Parathyroid adenoma (tissue), 2 donors: ENCODE data around the gene TMEM106B.
"Not testable (repeated sequence)": the region's sequence is repeated elsewhere in the genome, so short reads cannot be mapped to it uniquely, and the experiment has no call there.

ENCODE experiments used
- H2AFZ ChIP-seq: fragments of 300-600 bp; sonication (generic); one replicate; pipeline ENCODE4 v1.7.0; 2017; ENCODE audit warnings: antibody characterized with exemption, mild to moderate bottlenecking
- H3K27ac ChIP-seq: fragments of 300-600 bp; sonication (generic); one replicate; pipeline ENCODE4 v1.7.0; 2017
- H3K27me3 ChIP-seq: fragments of 300-600 bp; sonication (generic); one replicate; pipeline ENCODE4 v1.7.0; 2017; ENCODE audit warnings: low read length; ENCODE audit not compliant: control insufficient read depth, insufficient read depth
- H3K36me3 ChIP-seq: fragments of 300-600 bp; sonication (generic); one replicate; pipeline ENCODE4 v1.7.0; 2017; ENCODE audit warnings: low read length; ENCODE audit not compliant: control insufficient read depth, insufficient read depth
- H3K4me1 ChIP-seq: fragments of 300-600 bp; sonication (generic); one replicate; pipeline ENCODE4 v1.7.0; 2017; ENCODE audit warnings: control low read depth
- H3K4me2 ChIP-seq: fragments of 300-600 bp; sonication (generic); one replicate; pipeline ENCODE4 v1.7.0; 2017; ENCODE audit warnings: low read length
- H3K4me3 ChIP-seq: fragments of 300-600 bp; sonication (generic); one replicate; pipeline ENCODE4 v1.7.0; 2017; ENCODE audit warnings: low read depth, low read length
- H3K79me2 ChIP-seq: fragments of 300-600 bp; sonication (generic); one replicate; pipeline ENCODE4 v1.7.0; 2017; ENCODE audit warnings: control low read depth
- H3K9ac ChIP-seq: fragments of 300-600 bp; sonication (generic); one replicate; pipeline ENCODE4 v1.7.0; 2017; ENCODE audit warnings: mild to moderate bottlenecking
- H3K9me3 ChIP-seq: fragments of 300-600 bp; sonication (generic); one replicate; pipeline ENCODE4 v1.7.0; 2017; ENCODE audit warnings: low read length; ENCODE audit not compliant: control insufficient read depth
- CTCF ChIP-seq: fragments of 300-600 bp; sonication (generic); IDR thresholded peaks from one replicate; pipeline ENCODE4 v1.7.0; 2017; ENCODE audit warnings: antibody characterized with exemption, mild to moderate bottlenecking
- donor health status: primary hyperparathyroidism.

Gene TMEM106B

GRCh38 chr7:12217311-12217710, 6.2 kb downstream of the TMEM106B start:
- no peak for TF ChIP-seq CTCF
- Histone ChIP-seq H2AFZ (no peak overlapping the region), H3K79me2 (peaks cover 21% of the 10 kb centered on the region), H3K4me3 (no peak overlapping the region), H3K27me3 (no peaks in the 10 kb centered on the region), H3K9me3 (no peaks in the 10 kb centered on the region), H3K9ac (no peak overlapping the region), H3K4me1 (no peaks in the 10 kb centered on the region), H3K27ac (no peak overlapping the region), H3K36me3 (no peaks in the 10 kb centered on the region), H3K4me2 (no peak overlapping the region)

GRCh38 chr7:12220389-12221046, 9.4 kb downstream of the TMEM106B start:
- TF ChIP-seq CTCF, result no peak
- Histone ChIP-seq H3K4me2 (no peak overlapping the region), H3K36me3 (no peaks in the 10 kb centered on the region)

GRCh38 chr7:12221414-12221813, 10.3 kb downstream of the TMEM106B start:
- no peak overlapping the region for H3K9ac ChIP-seq
- peaks cover under 1% of the 10 kb centered on the region for H3K79me2 ChIP-seq
- no peak for TF ChIP-seq CTCF
- H3K4me2 ChIP-seq, result no peak overlapping the region
- no peak overlapping the region for H3K27ac ChIP-seq
- H3K4me3 ChIP-seq, result no peak overlapping the region
- no peaks in the 10 kb centered on the region for H3K36me3 ChIP-seq
- no peak overlapping the region for H2AFZ ChIP-seq
- no peaks in the 10 kb centered on the region for H3K9me3 ChIP-seq
- H3K27me3 ChIP-seq, result no peaks in the 10 kb centered on the region
- H3K4me1 ChIP-seq, result no peaks in the 10 kb centered on the region

More at GRCh38 chr7:12220389-12221046, 9.4 kb downstream of the TMEM106B start:
- Histone ChIP-seq H3K4me3 (no peak overlapping the region), H3K4me1 (no peaks in the 10 kb centered on the region), H3K79me2 (peaks cover 5% of the 10 kb centered on the region), H3K9me3 (no peaks in the 10 kb centered on the region), H3K9ac (no peak overlapping the region), H2AFZ (no peak overlapping the region), H3K27me3 (no peaks in the 10 kb centered on the region), H3K27ac (no peak overlapping the region)

GRCh38 chr7:12222889-12223579, 11.9 kb downstream of the TMEM106B start:
- no peak overlapping the region for H3K9ac ChIP-seq
- no peak overlapping the region for H3K4me3 ChIP-seq
- no peaks in the 10 kb centered on the region for H3K79me2 ChIP-seq
- no peak overlapping the region for H3K27ac ChIP-seq
- H3K9me3 ChIP-seq, result no peaks in the 10 kb centered on the region
- no peak overlapping the region for H3K4me2 ChIP-seq
- H3K27me3 ChIP-seq, result no peaks in the 10 kb centered on the region
- H2AFZ ChIP-seq, result no peak overlapping the region
- H3K36me3 ChIP-seq, result no peaks in the 10 kb centered on the region
- TF ChIP-seq CTCF, result no peak
- H3K4me1 ChIP-seq, result no peaks in the 10 kb centered on the region

- not testable (repeated sequence) for H3K9ac ChIP-seq, H3K27ac ChIP-seq, H3K36me3 ChIP-seq, H3K27me3 ChIP-seq, H3K9me3 ChIP-seq, H3K79me2 ChIP-seq, H2AFZ ChIP-seq, H3K4me1 ChIP-seq, H3K4me2 ChIP-seq, H3K4me3 ChIP-seq
These were observed 13.9 kb downstream of the TMEM106B start for GRCh38 chr7:12225017-12225416.
